NCI-H187 treated with DMSO at 0.1 percent for 48 hours (cell line): ENCODE data around the gene MSANTD7.
A peak's percentile ranks its signal among the peaks of the same experiment; 100 is the strongest.
"Not testable (repeated sequence)": the region's sequence is repeated elsewhere in the genome, so short reads cannot be mapped to it uniquely, and the experiment has no call there.

Experiments used
- DNase-seq: peaks from one replicate; lab custom pipeline; 2025; lab: John Stamatoyannopoulos, UW

The MSANTD7 gene

GRCh38 chr10:14837757-14838581, at the start of gene MSANTD7, which contains the start of the genes CDNF and HSPA14:
TSS of gene MSANTD7 (plus strand) at chr10:14838306. CDS start at chr10:14842285, 3,979 bp downstream.
TSS of gene CDNF (minus strand) at chr10:14838037. CDS start at chr10:14837946, 91 bp downstream.
TSS of gene HSPA14 (plus strand) at chr10:14838306. CDS start at chr10:14838403, 97 bp downstream.
- DNase-seq = peak; percentile 84

GRCh38 chr10:14798636-14799035, 39.5 kb upstream of the MSANTD7 start:
- no peak for DNase-seq

- DNase-seq = no peak
These were observed 37.7 kb upstream of the MSANTD7 start for GRCh38 chr10:14800397-14800796.

- DNase-seq = no peak
These were observed 36.4 kb upstream of the MSANTD7 start for GRCh38 chr10:14801723-14802122.

- DNase-seq = no peak
These were observed 34.3 kb upstream of the MSANTD7 start for GRCh38 chr10:14803827-14804226.

GRCh38 chr10:14806318-14806717, 31.8 kb upstream of the MSANTD7 start:
- DNase-seq = no peak

GRCh38 chr10:14810969-14811953, 26.8 kb upstream of the MSANTD7 start:
- no peak for DNase-seq

- DNase-seq = no peak
These were observed 25.8 kb upstream of the MSANTD7 start for GRCh38 chr10:14812271-14812670.

- DNase-seq = no peak
These were observed 22.4 kb upstream of the MSANTD7 start for GRCh38 chr10:14815681-14816080.

GRCh38 chr10:14816717-14817116, 21.4 kb upstream of the MSANTD7 start:
- DNase-seq = not testable (repeated sequence)

GRCh38 chr10:14820010-14820774, 17.9 kb upstream of the MSANTD7 start:
- DNase-seq = no peak

- DNase-seq = no peak
These were observed 17.3 kb upstream of the MSANTD7 start for GRCh38 chr10:14820775-14821154.

- DNase-seq = no peak
These were observed 16.3 kb upstream of the MSANTD7 start for GRCh38 chr10:14821635-14822375.

- DNase-seq = no peak
These were observed 15.0 kb upstream of the MSANTD7 start for GRCh38 chr10:14822879-14823755.

- DNase-seq = no peak
These were observed 14.1 kb upstream of the MSANTD7 start for GRCh38 chr10:14823966-14824365.

GRCh38 chr10:14826076-14826829, 11.9 kb upstream of the MSANTD7 start:
- no peak for DNase-seq

- DNase-seq = no peak
These were observed 5.0 kb upstream of the MSANTD7 start for GRCh38 chr10:14833106-14833505.

- DNase-seq = no peak
These were observed 1.9 kb upstream of the MSANTD7 start for GRCh38 chr10:14836208-14836607.
